K562 (cell line): ENCODE data around the gene SFPQ. TPM values are rescaled to one million over a fixed set of nuclear protein-coding genes. Genes with fewer than 3 reads are reported as not detected.
"Not testable (repeated sequence)": the region's sequence is repeated elsewhere in the genome, so short reads cannot be mapped to it uniquely, and the experiment has no call there.

Experiments used
- ATAC-seq: fragments of 200-7000 bp; cut with Tn5 transposase; 3 replicates; pipeline ENCODE4 v1.9.1; 2020; ENCODE audit warnings: moderate library complexity
- BruUV-seq: library from RNA; stranded (reverse); fragments of 400-500 nt; replicated peaks from 2 replicates; lab custom pipeline; 2021; lab: Mats Ljungman, UMichigan
- CTCF ChIA-PET: fragments of 300-600 bp; formaldehyde crosslinking; extraction: SDS; loops from one replicate; lab custom pipeline; 2021; ENCODE audit warnings: low intra/inter-chr PET ratio; lab: Yijun Ruan, JAX
- POLR2A ChIA-PET: fragments of 300-600, 350-650 bp; sonication (Branson Sonifier 250); formaldehyde crosslinking; extraction: SDS; loops from one replicate; lab custom pipeline; 2021; ENCODE audit warnings: antibody characterized with exemption, inconsistent platforms; lab: Yijun Ruan, JAX
- DNase-seq, 4 experiments: peaks; one replicate each; pipeline versions ENCODE4 v3.0.0 to v3.0.0-alpha.2; 2011 to 2018; ENCODE audit warnings: low spot score in 3 of 4, mixed read lengths in 3 of 4; ENCODE audit errors: extremely low read depth in 1 of 4
- FAIRE-seq: peaks from 2 replicates; lab custom pipeline; 2011; peaks lifted over from hg19 to GRCh38; lab: Jason Lieb, UNC
- H2AFZ ChIP-seq: 2 replicates; pipeline ENCODE4 v1.6.0; 2011; ENCODE audit warnings: low read depth, low read length, control low read depth, inconsistent platforms
- H3K27ac ChIP-seq: fragments of 200-600 bp; 3 replicates; pipeline ENCODE4 v1.8.0; 2011; ENCODE audit warnings: low read depth, mild to moderate bottlenecking, control low read depth, inconsistent platforms, low read length, moderate library complexity, mixed read lengths; ENCODE audit errors: extremely low read depth
- H3K27me3 ChIP-seq, 2 experiments: fragments of 300-600 bp in 1 of 2; 2 replicates in 1 of 2; 3 replicates in 1 of 2; pipeline versions ENCODE4 v1.6.0 to v1.8.0; 2011; ENCODE audit warnings: inconsistent platforms in 2 of 2, low read length in 2 of 2, mild to moderate bottlenecking in 1 of 2, mixed read lengths in 1 of 2, moderate library complexity in 1 of 2; ENCODE audit not compliant: control insufficient read depth in 2 of 2, insufficient read depth in 2 of 2
- H3K36me3 ChIP-seq: fragments of 300-600 bp; 3 replicates; pipeline ENCODE4 v1.8.0; 2011; ENCODE audit warnings: mild to moderate bottlenecking, low read length, inconsistent platforms; ENCODE audit not compliant: control insufficient read depth, insufficient read depth
- H3K4me1 ChIP-seq, 2 experiments: fragments of 200-600 bp in 1 of 2; replicated peaks in 1 of 2; 2 replicates in 1 of 2; 3 replicates in 1 of 2; pipeline versions ENCODE4 v1.5.1 to v1.8.0; 2011; ENCODE audit warnings: inconsistent platforms in 2 of 2, low read length in 2 of 2, mild to moderate bottlenecking in 1 of 2, mixed read lengths in 1 of 2, moderate library complexity in 1 of 2; ENCODE audit not compliant: control insufficient read depth in 2 of 2, insufficient read depth in 2 of 2
- H3K4me2 ChIP-seq: 2 replicates; pipeline ENCODE4 v1.6.1; 2011; ENCODE audit warnings: low read length, control low read depth, inconsistent platforms, mixed read lengths; ENCODE audit not compliant: insufficient read depth
- H3K4me3 ChIP-seq: fragments of 200-600 bp; sonication (generic), shearing (Covaris generic); 2 replicates; pipeline ENCODE4 v1.5.1; 2016; ENCODE audit warnings: control low read depth, inconsistent platforms
- H3K79me2 ChIP-seq: fragments of 200-600 bp; 3 replicates; pipeline ENCODE4 v1.8.0; 2011; ENCODE audit warnings: low read length, inconsistent platforms; ENCODE audit not compliant: control insufficient read depth, insufficient read depth
- H3K9ac ChIP-seq, 2 experiments: 2 replicates each; pipeline versions ENCODE4 v1.6.0 to v1.6.1; 2011; ENCODE audit warnings: low read depth in 2 of 2, low read length in 2 of 2, control low read depth in 1 of 2, inconsistent platforms in 1 of 2, mild to moderate bottlenecking in 1 of 2, mixed read lengths in 1 of 2; ENCODE audit not compliant: insufficient read depth in 1 of 2
- H3K9me1 ChIP-seq: one replicate; pipeline ENCODE4 v1.6.0; 2011; ENCODE audit warnings: inconsistent platforms, mild to moderate bottlenecking, low read length, moderate library complexity; ENCODE audit not compliant: control insufficient read depth, insufficient read depth
- H3K9me3 ChIP-seq: replicated peaks from 2 replicates; pipeline ENCODE4 v1.5.1; 2011; ENCODE audit warnings: low read depth, low read length, inconsistent platforms; ENCODE audit not compliant: control insufficient read depth, insufficient read depth
- H4K20me1 ChIP-seq: replicated peaks from 2 replicates; pipeline ENCODE4 v1.6.1; 2011; ENCODE audit warnings: low read length, inconsistent platforms, mixed read lengths; ENCODE audit not compliant: control insufficient read depth, insufficient read depth
- ILK ChIP-seq: fragments of 450-650 bp; IDR thresholded peaks from 2 replicates; pipeline ENCODE4 v1.6.1; 2016; ENCODE audit warnings: missing genetic modification characterization, low read depth, mild to moderate bottlenecking, missing compliant biosample characterization, moderate library complexity, borderline replicate concordance
- ZNF644 ChIP-seq: fragments of 200-800 bp; sonication (Bioruptor generic); IDR thresholded peaks from 2 replicates; pipeline ENCODE4 v1.6.1; 2016; ENCODE audit warnings: low read depth, missing genetic modification characterization, missing compliant biosample characterization
- WGBS: fragments of 100-300 bp; shearing (Covaris generic); methylation state at CpG from one replicate; pipeline ENCODE4 v1.1.6; 2016; ENCODE audit warnings: low coverage, mixed read lengths; ENCODE audit not compliant: insufficient coverage; ENCODE audit errors: missing lambda C conversion rate; 5-methylcytosine and 5-hydroxymethylcytosine counted together
- in situ Hi-C: fragments of 300-500 bp; cut with MboI; formaldehyde crosslinking; loops from 4 replicates; pipeline ENCODE4 v1.15.0; 2018; ENCODE audit warnings: inconsistent platforms, mixed read lengths
- intact Hi-C: fragments of 100-400 bp; cut with micrococcal nuclease; formaldehyde crosslinking; loops from 2 replicates; pipeline ENCODE4 v1.14.2; 2022
- polyA plus RNA-seq, 8 experiments: library from polyadenylated mRNA; depleted of rRNA in 4 of 8; stranded (reverse) in 5 of 8; unstranded in 3 of 8; fragments of >200 nt; fragmentation: Nextera tagmentation in 2 of 8; fragmentation: Illumina TruSeq in 1 of 8; extraction: Ambion mirVana in 2 of 8; extraction: Trizol in 1 of 8; gene quantifications; 2 replicates each; pipeline versions ENCODE4 v1.2.1 to v1.2.3, GENCODE V29; 2011 to 2014; ENCODE audit warnings: inconsistent platforms in 1 of 8, missing spikeins in 1 of 8
- total RNA-seq, 7 experiments: library from RNA; depleted of rRNA in 6 of 7; stranded (reverse); fragments of >200 nt in 6 of 7; fragmentation: Illumina TruSeq in 2 of 7; extraction: Trizol in 2 of 7; gene quantifications; 2 replicates each; pipeline versions ENCODE4 v1.2.1 to v1.2.3, GENCODE V29; 2011 to 2021; ENCODE audit warnings: low replicate concordance in 1 of 7
- TF ChIP-seq, protein P1 (sequence below): fragments of 450-650 bp; IDR thresholded peaks from 2 replicates; pipeline ENCODE4 v1.6.1; 2016; ENCODE audit warnings: mild to moderate bottlenecking, moderate library complexity

Gene SFPQ
- total and polyA plus RNA-seq, 9 of the 15 experiments (the other 6 are each of a cell fraction or from before 2014, with no cell fraction given) = 69.7 to 562 (median 399) TPM

- TF ChIP-seq, protein P1, sequence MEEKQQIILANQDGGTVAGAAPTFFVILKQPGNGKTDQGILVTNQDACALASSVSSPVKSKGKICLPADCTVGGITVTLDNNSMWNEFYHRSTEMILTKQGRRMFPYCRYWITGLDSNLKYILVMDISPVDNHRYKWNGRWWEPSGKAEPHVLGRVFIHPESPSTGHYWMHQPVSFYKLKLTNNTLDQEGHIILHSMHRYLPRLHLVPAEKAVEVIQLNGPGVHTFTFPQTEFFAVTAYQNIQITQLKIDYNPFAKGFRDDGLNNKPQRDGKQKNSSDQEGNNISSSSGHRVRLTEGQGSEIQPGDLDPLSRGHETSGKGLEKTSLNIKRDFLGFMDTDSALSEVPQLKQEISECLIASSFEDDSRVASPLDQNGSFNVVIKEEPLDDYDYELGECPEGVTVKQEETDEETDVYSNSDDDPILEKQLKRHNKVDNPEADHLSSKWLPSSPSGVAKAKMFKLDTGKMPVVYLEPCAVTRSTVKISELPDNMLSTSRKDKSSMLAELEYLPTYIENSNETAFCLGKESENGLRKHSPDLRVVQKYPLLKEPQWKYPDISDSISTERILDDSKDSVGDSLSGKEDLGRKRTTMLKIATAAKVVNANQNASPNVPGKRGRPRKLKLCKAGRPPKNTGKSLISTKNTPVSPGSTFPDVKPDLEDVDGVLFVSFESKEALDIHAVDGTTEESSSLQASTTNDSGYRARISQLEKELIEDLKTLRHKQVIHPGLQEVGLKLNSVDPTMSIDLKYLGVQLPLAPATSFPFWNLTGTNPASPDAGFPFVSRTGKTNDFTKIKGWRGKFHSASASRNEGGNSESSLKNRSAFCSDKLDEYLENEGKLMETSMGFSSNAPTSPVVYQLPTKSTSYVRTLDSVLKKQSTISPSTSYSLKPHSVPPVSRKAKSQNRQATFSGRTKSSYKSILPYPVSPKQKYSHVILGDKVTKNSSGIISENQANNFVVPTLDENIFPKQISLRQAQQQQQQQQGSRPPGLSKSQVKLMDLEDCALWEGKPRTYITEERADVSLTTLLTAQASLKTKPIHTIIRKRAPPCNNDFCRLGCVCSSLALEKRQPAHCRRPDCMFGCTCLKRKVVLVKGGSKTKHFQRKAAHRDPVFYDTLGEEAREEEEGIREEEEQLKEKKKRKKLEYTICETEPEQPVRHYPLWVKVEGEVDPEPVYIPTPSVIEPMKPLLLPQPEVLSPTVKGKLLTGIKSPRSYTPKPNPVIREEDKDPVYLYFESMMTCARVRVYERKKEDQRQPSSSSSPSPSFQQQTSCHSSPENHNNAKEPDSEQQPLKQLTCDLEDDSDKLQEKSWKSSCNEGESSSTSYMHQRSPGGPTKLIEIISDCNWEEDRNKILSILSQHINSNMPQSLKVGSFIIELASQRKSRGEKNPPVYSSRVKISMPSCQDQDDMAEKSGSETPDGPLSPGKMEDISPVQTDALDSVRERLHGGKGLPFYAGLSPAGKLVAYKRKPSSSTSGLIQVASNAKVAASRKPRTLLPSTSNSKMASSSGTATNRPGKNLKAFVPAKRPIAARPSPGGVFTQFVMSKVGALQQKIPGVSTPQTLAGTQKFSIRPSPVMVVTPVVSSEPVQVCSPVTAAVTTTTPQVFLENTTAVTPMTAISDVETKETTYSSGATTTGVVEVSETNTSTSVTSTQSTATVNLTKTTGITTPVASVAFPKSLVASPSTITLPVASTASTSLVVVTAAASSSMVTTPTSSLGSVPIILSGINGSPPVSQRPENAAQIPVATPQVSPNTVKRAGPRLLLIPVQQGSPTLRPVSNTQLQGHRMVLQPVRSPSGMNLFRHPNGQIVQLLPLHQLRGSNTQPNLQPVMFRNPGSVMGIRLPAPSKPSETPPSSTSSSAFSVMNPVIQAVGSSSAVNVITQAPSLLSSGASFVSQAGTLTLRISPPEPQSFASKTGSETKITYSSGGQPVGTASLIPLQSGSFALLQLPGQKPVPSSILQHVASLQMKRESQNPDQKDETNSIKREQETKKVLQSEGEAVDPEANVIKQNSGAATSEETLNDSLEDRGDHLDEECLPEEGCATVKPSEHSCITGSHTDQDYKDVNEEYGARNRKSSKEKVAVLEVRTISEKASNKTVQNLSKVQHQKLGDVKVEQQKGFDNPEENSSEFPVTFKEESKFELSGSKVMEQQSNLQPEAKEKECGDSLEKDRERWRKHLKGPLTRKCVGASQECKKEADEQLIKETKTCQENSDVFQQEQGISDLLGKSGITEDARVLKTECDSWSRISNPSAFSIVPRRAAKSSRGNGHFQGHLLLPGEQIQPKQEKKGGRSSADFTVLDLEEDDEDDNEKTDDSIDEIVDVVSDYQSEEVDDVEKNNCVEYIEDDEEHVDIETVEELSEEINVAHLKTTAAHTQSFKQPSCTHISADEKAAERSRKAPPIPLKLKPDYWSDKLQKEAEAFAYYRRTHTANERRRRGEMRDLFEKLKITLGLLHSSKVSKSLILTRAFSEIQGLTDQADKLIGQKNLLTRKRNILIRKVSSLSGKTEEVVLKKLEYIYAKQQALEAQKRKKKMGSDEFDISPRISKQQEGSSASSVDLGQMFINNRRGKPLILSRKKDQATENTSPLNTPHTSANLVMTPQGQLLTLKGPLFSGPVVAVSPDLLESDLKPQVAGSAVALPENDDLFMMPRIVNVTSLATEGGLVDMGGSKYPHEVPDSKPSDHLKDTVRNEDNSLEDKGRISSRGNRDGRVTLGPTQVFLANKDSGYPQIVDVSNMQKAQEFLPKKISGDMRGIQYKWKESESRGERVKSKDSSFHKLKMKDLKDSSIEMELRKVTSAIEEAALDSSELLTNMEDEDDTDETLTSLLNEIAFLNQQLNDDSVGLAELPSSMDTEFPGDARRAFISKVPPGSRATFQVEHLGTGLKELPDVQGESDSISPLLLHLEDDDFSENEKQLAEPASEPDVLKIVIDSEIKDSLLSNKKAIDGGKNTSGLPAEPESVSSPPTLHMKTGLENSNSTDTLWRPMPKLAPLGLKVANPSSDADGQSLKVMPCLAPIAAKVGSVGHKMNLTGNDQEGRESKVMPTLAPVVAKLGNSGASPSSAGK = no peak
- no peak for TF ChIP-seq ZNF644 (tag)
- no peak for TF ChIP-seq ILK (tag)
Observed at GRCh38 chr1:35143737-35144508, 49.0 kb downstream of the SFPQ start (continued).

GRCh38 chr1:35142728-35143127 is 50.2 kb downstream of the SFPQ start:
- BruUV-seq, DNase-seq, H3K79me2 ChIP-seq, H3K9ac ChIP-seq, H3K4me3 ChIP-seq, H3K9me3 ChIP-seq, intact Hi-C loops, H3K9me1 ChIP-seq, FAIRE-seq, H3K4me2 ChIP-seq, H4K20me1 ChIP-seq, H3K27ac ChIP-seq, ATAC-seq, in situ Hi-C loops, H3K36me3 ChIP-seq, H3K27me3 ChIP-seq, CTCF ChIA-PET, H3K4me1 ChIP-seq: not testable (repeated sequence)
- POLR2A ChIA-PET = interaction anchor here (1.7 kb wide), 1 partner anchor 12 kb away, joined by 4 read pairs; no protein-coding TSS in a partner anchor
- WGBS = 67% methylated on average over 9 of the region's 9 CpGs
- peak overlapping the region; percentile 55 for H2AFZ ChIP-seq
